ENCODE results near the gene BMP8B. TPM values are rescaled to one million over a fixed set of nuclear protein-coding genes. Genes with fewer than 3 reads are reported as not detected.
"Not testable (repeated sequence)": the region's sequence is repeated elsewhere in the genome, so short reads cannot be mapped to it uniquely, and the experiment has no call there.

The BMP8B gene
- total RNA-seq, 4 donors from 2014 or later, result 0.18 to 0.83 (median 0.55) TPM

GRCh38 chr1:39789571-39790110 lies 976 bp upstream of the BMP8B start:
- DNase-seq, result no peak
- peak overlapping the region in 1 of 4 donors; percentile 68 for H3K27ac ChIP-seq
- 61 to 81% methylated on average over 4 to 11 of the region's 15 CpGs for WGBS, 2 donors

GRCh38 chr1:39788426-39788757 lies 273 bp downstream of the BMP8B start:
- H3K27me3 ChIP-seq, result peaks cover 0 to 40% (median 0%) of the 10 kb centered on the region in 4 donors
- DNase-seq, result no peak
- H3K9me3 ChIP-seq, result no peaks in the 10 kb centered on the region
- no peaks in the 10 kb centered on the region for H3K36me3 ChIP-seq
- H3K4me3 ChIP-seq, result peak overlapping the region; percentile 55 to 85 (median 64)
- H3K4me1 ChIP-seq, result peaks cover 6 to 17% (median 16%) of the 10 kb centered on the region in 3 donors
- no peak for TF ChIP-seq POLR2A (IDR thresholded peaks at IDR 0.05)
- TF ChIP-seq CTCF (IDR thresholded peaks at IDR 0.05), result no peak
- intact Hi-C loops (cut with DNase I), result no loop called here
- WGBS, 2 donors, result no CpG with 5 or more reads among the region's 51 CpGs
- H3K27ac ChIP-seq, result peak overlapping the region in 2 of 4 donors; percentile 49 to 68

More at GRCh38 chr1:39789571-39790110, 976 bp upstream of the BMP8B start:
- H3K36me3 ChIP-seq, result no peaks in the 10 kb centered on the region
- intact Hi-C loops (cut with DNase I), result no loop called here
- H3K27me3 ChIP-seq, result peaks cover 0 to 40% (median 0%) of the 10 kb centered on the region in 4 donors
- H3K4me3 ChIP-seq, result peak overlapping the region; percentile 55 to 85 (median 64)
- TF ChIP-seq CTCF (IDR thresholded peaks at IDR 0.05) (no peak), POLR2A (IDR thresholded peaks at IDR 0.05) (no peak)
- no peaks in the 10 kb centered on the region for H3K9me3 ChIP-seq
- peaks cover 6 to 17% (median 16%) of the 10 kb centered on the region in 3 donors for H3K4me1 ChIP-seq

GRCh38 chr1:39787964-39788363 lies 701 bp downstream of the BMP8B start:
- Histone ChIP-seq H3K4me3 (peak overlapping the region; percentile 55 to 85 (median 64)), H3K4me1 (peaks cover 6 to 17% (median 16%) of the 10 kb centered on the region in 3 donors), H3K27me3 (peaks cover 0 to 40% (median 0%) of the 10 kb centered on the region in 4 donors)
- 80% methylated on average over 1 of the region's 55 CpGs; no CpG with 5 or more reads in 1 of the 2 donors for WGBS, 2 donors
- H3K9me3 ChIP-seq; intact Hi-C loops (cut with DNase I); H3K27ac ChIP-seq; H3K36me3 ChIP-seq; DNase-seq: not testable (repeated sequence)

- no peak for TF ChIP-seq CTCF (IDR thresholded peaks at IDR 0.05)
- TF ChIP-seq POLR2A (IDR thresholded peaks at IDR 0.05), result no peak
- DNase-seq, result no peak
- H3K27ac ChIP-seq, result no peak overlapping the region
- H3K27me3 ChIP-seq, result peaks cover 0 to 40% (median 0%) of the 10 kb centered on the region in 4 donors
- intact Hi-C loops (cut with DNase I), result no loop called here
- no peaks in the 10 kb centered on the region for H3K36me3 ChIP-seq
- H3K9me3 ChIP-seq, result no peaks in the 10 kb centered on the region
- 79 to 91% methylated on average over 5 to 7 of the region's 11 CpGs for WGBS, 2 donors
- H3K4me1 ChIP-seq, result peaks cover 6 to 17% (median 16%) of the 10 kb centered on the region in 3 donors
- H3K4me3 ChIP-seq, result peak overlapping the region in 1 of 4 donors; percentile 85
Observed at GRCh38 chr1:39787468-39787867, 1.2 kb downstream of the BMP8B start.

GRCh38 chr1:39787108-39787375 lies 1.6 kb downstream of the BMP8B start:
- WGBS, 2 donors, result 84% methylated on average over 2 of the region's 5 CpGs; no CpG with 5 or more reads in 1 of the 2 donors
- H3K36me3 ChIP-seq; DNase-seq; H3K9me3 ChIP-seq; H3K4me3 ChIP-seq; H3K27ac ChIP-seq; intact Hi-C loops (cut with DNase I): not testable (repeated sequence)
- H3K4me1 ChIP-seq, result peaks cover 6 to 17% (median 16%) of the 10 kb centered on the region in 3 donors
- peaks cover 0 to 40% (median 0%) of the 10 kb centered on the region in 4 donors for H3K27me3 ChIP-seq

GRCh38 chr1:39786303-39787107 lies 2.2 kb downstream of the BMP8B start:
- Histone ChIP-seq H3K27me3 (peaks cover 0 to 40% (median 0%) of the 10 kb centered on the region in 4 donors), H3K4me1 (peaks cover 6 to 17% (median 16%) of the 10 kb centered on the region in 3 donors)
- 50 to 100% methylated on average over 1 to 2 of the region's 12 CpGs for WGBS, 2 donors
- H3K36me3 ChIP-seq; intact Hi-C loops (cut with DNase I); H3K4me3 ChIP-seq; DNase-seq; H3K27ac ChIP-seq; H3K9me3 ChIP-seq: not testable (repeated sequence)

GRCh38 chr1:39782685-39783084 lies 6.0 kb downstream of the BMP8B start:
- H3K27ac ChIP-seq; DNase-seq; H3K4me1 ChIP-seq; H3K9me3 ChIP-seq; H3K36me3 ChIP-seq; intact Hi-C loops (cut with DNase I); H3K4me3 ChIP-seq: not testable (repeated sequence)
- H3K27me3 ChIP-seq, result peaks cover 0 to 12% (median 0%) of the 10 kb centered on the region in 4 donors
- 81 to 83% methylated on average over 8 to 10 of the region's 10 CpGs for WGBS, 2 donors
